Brain microvascular endothelial cell (primary cell): ENCODE measurements around the gene CAT.

Experiments
- DNase-seq: peaks from one replicate; pipeline ENCODE4 v3.0.0-alpha.2; 2020
- H3K27ac ChIP-seq: fragments of 250-450 bp; sonication (Bioruptor Pico); 2 replicates; pipeline ENCODE4 v1.5.1; 2020; ENCODE audit warnings: mild to moderate bottlenecking, moderate library complexity
- H3K27me3 ChIP-seq: fragments of 250-450 bp; sonication (Bioruptor Pico); replicated peaks from 2 replicates; pipeline ENCODE4 v1.5.1; 2020; ENCODE audit warnings: mild to moderate bottlenecking
- H3K36me3 ChIP-seq: fragments of 250-450 bp; sonication (Bioruptor Pico); replicated peaks from 2 replicates; pipeline ENCODE4 v1.5.1; 2020; ENCODE audit warnings: mild to moderate bottlenecking
- H3K4me3 ChIP-seq: 2 replicates; pipeline ENCODE4 v1.5.1; 2011; ENCODE audit warnings: low read depth, mild to moderate bottlenecking, control low read depth, low read length, moderate library complexity
- CTCF ChIP-seq: IDR thresholded peaks from 2 replicates; pipeline ENCODE4 v1.5.1; 2011; ENCODE audit warnings: low read depth, mild to moderate bottlenecking, moderate library complexity, low read length, control low read depth, inconsistent platforms; ENCODE audit errors: missing control alignments
- in situ Hi-C: cut with HindIII; loops from 2 replicates; pipeline ENCODE4 v1.10.0; 2017; ENCODE audit warnings: low sequenced_read_pairs, low pct_ligation_motif_present

CAT gene

GRCh38 chr11:34461215-34461614 lies 22.5 kb downstream of the CAT start:
- Histone ChIP-seq H3K27me3 (no peaks in the 10 kb centered on the region), H3K4me3 (no peak overlapping the region), H3K36me3 (peaks cover 14% of the 10 kb centered on the region), H3K27ac (no peak overlapping the region)
- in situ Hi-C loops = no loop called here
- TF ChIP-seq CTCF = no peak
- DNase-seq = no peak

- H3K4me3 ChIP-seq = no peak overlapping the region
- peaks cover 16% of the 10 kb centered on the region for H3K36me3 ChIP-seq
- in situ Hi-C loops = no loop called here
- no peak for TF ChIP-seq CTCF
- DNase-seq = no peak
- no peaks in the 10 kb centered on the region for H3K27me3 ChIP-seq
- no peak overlapping the region for H3K27ac ChIP-seq
These were observed 25.9 kb downstream of the CAT start for GRCh38 chr11:34464591-34465051.

GRCh38 chr11:34466802-34467488 lies 28.2 kb downstream of the CAT start:
- no peak overlapping the region for H3K27ac ChIP-seq
- no peak overlapping the region for H3K4me3 ChIP-seq
- no peaks in the 10 kb centered on the region for H3K27me3 ChIP-seq
- no peak for TF ChIP-seq CTCF
- in situ Hi-C loops = no loop called here
- peaks cover 22% of the 10 kb centered on the region for H3K36me3 ChIP-seq
- DNase-seq = no peak

GRCh38 chr11:34468209-34468841 lies 29.6 kb downstream of the CAT start:
- Histone ChIP-seq H3K27ac (no peak overlapping the region), H3K4me3 (no peak overlapping the region), H3K36me3 (peaks cover 25% of the 10 kb centered on the region), H3K27me3 (no peaks in the 10 kb centered on the region)
- DNase-seq = peak; percentile 34
- peak; percentile 80 for TF ChIP-seq CTCF
- in situ Hi-C loops = no loop called here

GRCh38 chr11:34473603-34474169 lies 35.0 kb downstream of the CAT start:
- in situ Hi-C loops = no loop called here
- no peak overlapping the region for H3K4me3 ChIP-seq
- no peaks in the 10 kb centered on the region for H3K27me3 ChIP-seq
- peaks cover 14% of the 10 kb centered on the region for H3K36me3 ChIP-seq
- no peak for TF ChIP-seq CTCF
- H3K27ac ChIP-seq = no peak overlapping the region
- no peak for DNase-seq
